ENCODE data around the gene ROCK1. TPM values are rescaled to one million over a fixed set of nuclear protein-coding genes. Genes with fewer than 3 reads are reported as not detected.

The ROCK1 gene
- total RNA-seq, 1 experiment from 2014 or later: 50.3 TPM

DNA sequence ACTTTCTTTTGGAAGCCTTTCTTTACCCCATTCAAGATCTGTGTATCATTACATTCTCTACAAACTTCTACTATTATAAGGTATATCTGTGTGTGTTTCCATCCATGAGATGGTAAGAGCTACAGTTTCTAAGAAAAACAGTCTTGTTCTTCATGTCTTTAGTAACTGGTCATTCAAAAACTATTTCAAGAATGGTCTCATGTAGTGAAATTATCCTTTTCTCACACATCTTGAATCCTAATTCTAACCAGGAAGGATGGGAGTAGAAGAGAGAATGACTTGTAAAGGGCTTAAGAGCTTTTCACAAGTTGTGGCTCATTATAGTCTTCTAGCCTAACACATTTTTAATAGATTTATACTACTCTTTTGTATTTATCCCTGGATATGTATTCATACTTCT lies 47.3 kb downstream of the ROCK1 start:
- Mint-ChIP-seq H3K27me3 (ENCODE audit: insufficient read depth, unreplicated experiment) (no peaks in the 10 kb centered on the region), H3K9me3 (ENCODE audit: unreplicated experiment) (no peaks in the 10 kb centered on the region), H3K27ac (ENCODE audit: unreplicated experiment) (no peak overlapping the region), H3K4me3 (ENCODE audit: unreplicated experiment) (no peak overlapping the region), H3K36me3 (ENCODE audit: insufficient read depth, unreplicated experiment) (no peaks in the 10 kb centered on the region), H3K4me1 (ENCODE audit: low read depth, unreplicated experiment) (peaks cover 8% of the 10 kb centered on the region)
- H3K36me3 ChIP-seq (ENCODE audit: control insufficient read depth, insufficient read depth, low read length): no peaks in the 10 kb centered on the region
- TF ChIP-seq, protein P1, sequence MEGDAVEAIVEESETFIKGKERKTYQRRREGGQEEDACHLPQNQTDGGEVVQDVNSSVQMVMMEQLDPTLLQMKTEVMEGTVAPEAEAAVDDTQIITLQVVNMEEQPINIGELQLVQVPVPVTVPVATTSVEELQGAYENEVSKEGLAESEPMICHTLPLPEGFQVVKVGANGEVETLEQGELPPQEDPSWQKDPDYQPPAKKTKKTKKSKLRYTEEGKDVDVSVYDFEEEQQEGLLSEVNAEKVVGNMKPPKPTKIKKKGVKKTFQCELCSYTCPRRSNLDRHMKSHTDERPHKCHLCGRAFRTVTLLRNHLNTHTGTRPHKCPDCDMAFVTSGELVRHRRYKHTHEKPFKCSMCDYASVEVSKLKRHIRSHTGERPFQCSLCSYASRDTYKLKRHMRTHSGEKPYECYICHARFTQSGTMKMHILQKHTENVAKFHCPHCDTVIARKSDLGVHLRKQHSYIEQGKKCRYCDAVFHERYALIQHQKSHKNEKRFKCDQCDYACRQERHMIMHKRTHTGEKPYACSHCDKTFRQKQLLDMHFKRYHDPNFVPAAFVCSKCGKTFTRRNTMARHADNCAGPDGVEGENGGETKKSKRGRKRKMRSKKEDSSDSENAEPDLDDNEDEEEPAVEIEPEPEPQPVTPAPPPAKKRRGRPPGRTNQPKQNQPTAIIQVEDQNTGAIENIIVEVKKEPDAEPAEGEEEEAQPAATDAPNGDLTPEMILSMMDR (IDR thresholded peaks at IDR 0.05; ENCODE audit: insufficient read depth in 1 of 2, low read depth in 1 of 2, low read length in 1 of 2, severe bottlenecking in 1 of 2, unreplicated experiment in 1 of 2): no peak
- ChIA-PET POLR2A (no interaction called here), CTCF (no interaction called here)
- H3K9me3 ChIP-seq: 0 out of 2 replicates have a peak, but pooled peaks cover 4% of the 10 kb centered on the region
- H3K4me1 ChIP-seq: peaks cover 11% of the 10 kb centered on the region
- BruUV-seq (replicated peaks): no TSS peak
- H3K4me3 ChIP-seq (ENCODE audit: low read depth, low read length): no peak overlapping the region
- no peaks in the 10 kb centered on the region for H3K27me3 ChIP-seq (replicated peaks; ENCODE audit: control insufficient read depth, insufficient read depth, low read length)
- intact Hi-C loops (cut with micrococcal nuclease; ENCODE audit: unreplicated experiment): no loop called here
- no peak for DNase-seq

DNA sequence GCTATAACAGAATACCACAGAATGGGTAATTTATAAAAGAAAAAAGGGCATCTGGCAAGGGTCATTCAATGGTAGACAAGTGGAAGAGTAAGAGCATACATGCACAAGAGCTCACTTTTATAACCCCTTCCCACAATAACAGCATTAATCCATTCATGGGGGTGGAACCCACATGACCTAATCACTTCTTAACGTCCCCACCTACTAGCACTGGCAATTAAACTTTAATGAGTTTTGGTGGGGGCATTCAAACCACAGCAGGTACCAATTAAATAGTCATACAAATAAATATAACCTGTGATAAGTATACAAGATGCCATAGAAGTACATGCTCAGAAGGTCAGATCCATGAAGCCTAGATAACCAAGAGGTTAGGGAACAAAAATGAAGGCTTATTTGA lies 48.6 kb downstream of the ROCK1 start:
- Mint-ChIP-seq H3K4me1 (ENCODE audit: low read depth, unreplicated experiment) (peaks cover 14% of the 10 kb centered on the region), H3K27ac (ENCODE audit: unreplicated experiment) (no peak overlapping the region), H3K4me3 (ENCODE audit: unreplicated experiment) (no peak overlapping the region), H3K27me3 (ENCODE audit: insufficient read depth, unreplicated experiment) (no peaks in the 10 kb centered on the region), H3K9me3 (ENCODE audit: unreplicated experiment) (no peaks in the 10 kb centered on the region), H3K36me3 (ENCODE audit: insufficient read depth, unreplicated experiment) (no peaks in the 10 kb centered on the region)
- no TSS peak for BruUV-seq (replicated peaks)
- H3K27me3 ChIP-seq (replicated peaks; ENCODE audit: control insufficient read depth, insufficient read depth, low read length): no peaks in the 10 kb centered on the region
- intact Hi-C loops (cut with micrococcal nuclease; ENCODE audit: unreplicated experiment): no loop called here
- H3K9me3 ChIP-seq: 0 out of 2 replicates have a peak, but pooled peaks cover 4% of the 10 kb centered on the region
- H3K4me3 ChIP-seq (ENCODE audit: low read depth, low read length): no peak overlapping the region
- TF ChIP-seq, protein P1 (IDR thresholded peaks at IDR 0.05; ENCODE audit: insufficient read depth in 1 of 2, low read depth in 1 of 2, low read length in 1 of 2, severe bottlenecking in 1 of 2, unreplicated experiment in 1 of 2): no peak
- CTCF ChIA-PET: no interaction called here
- no peaks in the 10 kb centered on the region for H3K36me3 ChIP-seq (ENCODE audit: control insufficient read depth, insufficient read depth, low read length)
- peaks cover 16% of the 10 kb centered on the region for H3K4me1 ChIP-seq
- DNase-seq: no peak
- POLR2A ChIA-PET: no interaction called here

DNA sequence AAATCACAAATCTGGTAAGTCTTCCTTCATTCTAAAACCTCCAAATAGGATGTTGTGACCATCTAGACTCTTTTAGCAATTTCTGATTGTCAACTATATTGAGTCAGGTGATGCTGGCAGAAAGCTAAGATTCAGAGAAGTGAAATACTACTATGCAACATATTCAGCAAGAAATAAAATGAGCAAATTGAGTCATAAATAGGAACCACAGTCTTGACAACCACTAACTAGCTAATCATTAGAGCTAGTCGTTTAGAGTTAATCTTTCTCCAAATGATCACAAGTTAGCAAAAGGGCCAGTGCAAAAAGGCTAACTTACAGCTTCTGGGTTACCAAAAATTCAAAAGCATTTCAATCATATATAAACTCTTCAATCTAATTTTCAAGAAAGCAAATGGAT lies 54.5 kb downstream of the ROCK1 start:
- ChIA-PET CTCF (no interaction called here), POLR2A (no interaction called here)
- H3K27me3 ChIP-seq (replicated peaks; ENCODE audit: control insufficient read depth, insufficient read depth, low read length): no peaks in the 10 kb centered on the region
- Mint-ChIP-seq H3K36me3 (ENCODE audit: insufficient read depth, unreplicated experiment) (no peaks in the 10 kb centered on the region), H3K9me3 (ENCODE audit: unreplicated experiment) (no peaks in the 10 kb centered on the region), H3K27ac (ENCODE audit: unreplicated experiment) (no peak overlapping the region), H3K27me3 (ENCODE audit: insufficient read depth, unreplicated experiment) (no peaks in the 10 kb centered on the region), H3K4me3 (ENCODE audit: unreplicated experiment) (no peak overlapping the region), H3K4me1 (ENCODE audit: low read depth, unreplicated experiment) (peaks cover 13% of the 10 kb centered on the region)
- no peaks in the 10 kb centered on the region for H3K36me3 ChIP-seq (ENCODE audit: control insufficient read depth, insufficient read depth, low read length)
- intact Hi-C loops (cut with micrococcal nuclease; ENCODE audit: unreplicated experiment): loop anchor here (10.0 kb wide), 1 partner anchor 128 kb away; no protein-coding TSS in a partner anchor
- H3K4me1 ChIP-seq: peaks cover 23% of the 10 kb centered on the region
- no TSS peak for BruUV-seq (replicated peaks)
- DNase-seq: no peak
- H3K4me3 ChIP-seq (ENCODE audit: low read depth, low read length): no peak overlapping the region
- TF ChIP-seq, protein P1 (IDR thresholded peaks at IDR 0.05; ENCODE audit: insufficient read depth in 1 of 2, low read depth in 1 of 2, low read length in 1 of 2, severe bottlenecking in 1 of 2, unreplicated experiment in 1 of 2): no peak
- 0 out of 2 replicates have a peak, but pooled peaks cover 4% of the 10 kb centered on the region for H3K9me3 ChIP-seq
